Left lung (tissue), 10 donors: Measurements from ENCODE around the gene TRIL. TPM values are rescaled to one million over a fixed set of nuclear protein-coding genes. Genes with fewer than 3 reads are reported as not detected.

Experiments
- ATAC-seq: fragments of 200-7000 bp; cut with Tn5 transposase; one replicate; pipeline ENCODE4 v1.9.1; 2020; ENCODE audit warnings: moderate library complexity
- DNase-seq, 4 donors: peaks; one replicate each; pipeline ENCODE4 v3.0.0-alpha.2; 2013 to 2020
- H3K27ac ChIP-seq, 2 donors: fragments of 200-600 bp; sonication (generic) in 1 of 2; one replicate each; pipeline versions ENCODE4 v1.5.0 to v1.8.0; 2020 to 2021
- H3K27me3 ChIP-seq, 2 donors: fragments of 200-600 bp; sonication (generic) in 1 of 2; one replicate each; pipeline versions ENCODE4 v1.5.0 to v1.8.0; 2020 to 2021
- H3K36me3 ChIP-seq, 2 donors: fragments of 200-600 bp; sonication (generic) in 1 of 2; one replicate each; pipeline versions ENCODE4 v1.5.0 to v1.8.0; 2020 to 2021
- H3K4me1 ChIP-seq, 2 donors: fragments of 200-600 bp; one replicate each; pipeline ENCODE4 v1.8.0; 2021
- H3K4me3 ChIP-seq, 2 donors: fragments of 200-600 bp; sonication (generic) in 1 of 2; one replicate each; pipeline versions ENCODE4 v1.5.0 to v1.8.0; 2020 to 2021; ENCODE audit warnings: mild to moderate bottlenecking in 1 of 2
- H3K9me3 ChIP-seq, 2 donors: fragments of 200-600 bp; sonication (generic) in 1 of 2; one replicate each; pipeline versions ENCODE4 v1.5.0 to v1.8.0; 2020 to 2021
- CTCF ChIP-seq, 2 donors: fragments of 200-600 bp; sonication (generic) in 1 of 2; IDR thresholded peaks; one replicate each; pipeline versions ENCODE4 v1.5.0 to v1.8.0; 2021; ENCODE audit warnings: antibody characterized with exemption in 2 of 2
- intact Hi-C, 2 donors: fragments of 100-400 bp; cut with DNase I; formaldehyde crosslinking; loops; one replicate each; pipeline versions ENCODE4 v1.11.2 to v1.14.2; 2022
- polyA plus RNA-seq, 6 donors: library from polyadenylated mRNA; unstranded; fragments of 120-200 nt; gene quantifications; one replicate each; pipeline ENCODE4 v1.2.1, GENCODE V29; 2013; ENCODE audit not compliant: insufficient read length in 6 of 6
- total RNA-seq, 2 donors: library from RNA; stranded (reverse); fragmentation: NEBNext Ultra II Directional; extraction: Animal tissue kit (Norgen Biotek cat#: 25700); gene quantifications; one replicate each; pipeline ENCODE4 v1.2.1, GENCODE V29; 2021
- donor health status: DM: no; HTN: yes; CAD: no.
- donor health status: DM: no; HTN: no; CAD: no.

Gene TRIL
- total and polyA plus RNA-seq, 8 donors = 2.9 to 58.2 (median 48.7) TPM

- TF ChIP-seq CTCF (IDR thresholded peaks at IDR 0.05) = no peak
- ATAC-seq (no peak), DNase-seq (no peak)
- H3K4me1 ChIP-seq = peaks cover 0 to 6% of the 10 kb centered on the region in 2 donors
- no peaks in the 10 kb centered on the region for H3K36me3 ChIP-seq
- no peaks in the 10 kb centered on the region for H3K27me3 ChIP-seq
- intact Hi-C loops = no loop called here
- H3K27ac ChIP-seq = no peak overlapping the region
- H3K4me3 ChIP-seq = no peak overlapping the region
- H3K9me3 ChIP-seq = peaks cover 0 to 13% of the 10 kb centered on the region in 2 donors
These were observed 19.8 kb upstream of the TRIL start for GRCh38 chr7:28977881-28978280.

GRCh38 chr7:28976022-28976421 is 17.9 kb upstream of the TRIL start:
- TF ChIP-seq CTCF (IDR thresholded peaks at IDR 0.05) = no peak

GRCh38 chr7:28973591-28973990 is 15.5 kb upstream of the TRIL start:
- no peak overlapping the region for H3K27ac ChIP-seq
- H3K4me3 ChIP-seq = no peak overlapping the region
- H3K27me3 ChIP-seq = no peaks in the 10 kb centered on the region
- intact Hi-C loops = no loop called here
- TF ChIP-seq CTCF (IDR thresholded peaks at IDR 0.05) = no peak
- no peaks in the 10 kb centered on the region for H3K36me3 ChIP-seq
- H3K4me1 ChIP-seq = no peaks in the 10 kb centered on the region
- peaks cover 0 to 38% of the 10 kb centered on the region in 2 donors for H3K9me3 ChIP-seq
- no peak for ATAC-seq
- DNase-seq = no peak

More at GRCh38 chr7:28976022-28976421, 17.9 kb upstream of the TRIL start:
- Histone ChIP-seq H3K27ac (no peak overlapping the region), H3K27me3 (no peaks in the 10 kb centered on the region), H3K4me1 (peaks cover 0 to 6% of the 10 kb centered on the region in 2 donors), H3K4me3 (no peak overlapping the region), H3K9me3 (peaks cover 0 to 31% of the 10 kb centered on the region in 2 donors), H3K36me3 (no peaks in the 10 kb centered on the region)
- DNase-seq = no peak
- intact Hi-C loops = no loop called here
- ATAC-seq = no peak

GRCh38 chr7:28964056-28964455 is 5.9 kb upstream of the TRIL start:
- DNase-seq (no peak), ATAC-seq (no peak)
- H3K4me1 ChIP-seq = peaks cover 0 to under 1% of the 10 kb centered on the region in 2 donors
- H3K27me3 ChIP-seq = peaks cover 0 to 19% of the 10 kb centered on the region in 2 donors
- no peak overlapping the region for H3K4me3 ChIP-seq
- no peaks in the 10 kb centered on the region for H3K9me3 ChIP-seq
- no peaks in the 10 kb centered on the region for H3K36me3 ChIP-seq
- no peak overlapping the region for H3K27ac ChIP-seq
- no peak for TF ChIP-seq CTCF (IDR thresholded peaks at IDR 0.05)
- intact Hi-C loops = no loop called here

GRCh38 chr7:28961972-28962371 is 3.8 kb upstream of the TRIL start:
- no peaks in the 10 kb centered on the region for H3K36me3 ChIP-seq
- intact Hi-C loops = no loop called here

More at GRCh38 chr7:28961972-28962371, 3.8 kb upstream of the TRIL start:
- peaks cover 14 to 22% of the 10 kb centered on the region in 2 donors for H3K4me1 ChIP-seq
- no peak overlapping the region for H3K4me3 ChIP-seq
- H3K27ac ChIP-seq = no peak overlapping the region
- H3K27me3 ChIP-seq = peaks cover 8 to 40% of the 10 kb centered on the region in 2 donors
- no peak for TF ChIP-seq CTCF (IDR thresholded peaks at IDR 0.05)
- DNase-seq (no peak), ATAC-seq (no peak)
- H3K9me3 ChIP-seq = no peaks in the 10 kb centered on the region
